ENCODE results near the gene CRABP2.
A peak's percentile ranks its signal among the peaks of the same experiment; 100 is the strongest.

CRABP2 gene

GRCh38 chr1:156656806-156657740, 48.3 kb downstream of the CRABP2 start:
- peak; percentile 54 to 56 for DNase-seq (ENCODE audit: low read depth in 2 of 2)

- DNase-seq (ENCODE audit: low read depth in 2 of 2): no peak
Observed at GRCh38 chr1:156655904-156656516, 49.4 kb downstream of the CRABP2 start.

DNA sequence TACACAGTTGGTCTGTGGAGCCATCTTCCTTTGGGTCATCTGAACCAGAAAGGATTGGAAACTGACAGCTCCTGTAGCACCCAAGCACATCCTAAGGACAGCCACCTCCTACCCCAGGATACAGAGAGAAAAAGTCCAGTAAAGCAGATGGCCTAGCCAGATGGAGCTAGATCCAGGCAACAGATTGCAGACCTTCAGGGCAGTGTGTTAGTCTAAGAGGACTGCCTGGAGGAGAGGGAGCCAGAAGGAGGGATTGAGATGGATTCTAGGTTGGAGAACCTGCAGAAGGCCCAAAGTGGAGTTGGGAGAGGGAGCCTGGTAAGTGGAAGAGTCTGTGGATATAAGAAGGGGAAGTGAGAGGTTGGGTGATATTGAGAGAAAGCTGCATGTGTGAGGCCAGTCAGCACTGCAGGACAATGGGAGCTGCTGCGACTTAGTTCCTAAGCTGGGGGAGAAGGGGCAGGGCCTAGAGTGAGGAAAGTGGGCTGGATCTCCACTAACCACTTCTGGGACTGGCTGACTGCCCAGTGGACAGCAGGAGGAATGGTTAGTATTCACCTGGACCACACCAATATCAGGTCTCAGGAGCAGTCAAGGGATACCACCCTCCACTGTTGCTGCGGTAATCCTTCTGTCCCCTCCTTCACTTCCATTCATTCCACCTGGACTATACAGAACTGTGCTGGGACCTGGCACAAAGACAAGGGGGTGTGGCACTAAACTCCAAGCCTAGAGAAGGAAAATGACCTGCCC, 50.1 kb downstream of the CRABP2 start:
- DNase-seq (ENCODE audit: low read depth in 2 of 2): no peak

- DNase-seq (ENCODE audit: low read depth in 2 of 2): no peak
Observed at GRCh38 chr1:156654700-156655099, 50.7 kb downstream of the CRABP2 start.

- no peak for DNase-seq (ENCODE audit: low read depth in 2 of 2)
Observed at GRCh38 chr1:156652992-156653355, 52.4 kb downstream of the CRABP2 start.

DNA sequence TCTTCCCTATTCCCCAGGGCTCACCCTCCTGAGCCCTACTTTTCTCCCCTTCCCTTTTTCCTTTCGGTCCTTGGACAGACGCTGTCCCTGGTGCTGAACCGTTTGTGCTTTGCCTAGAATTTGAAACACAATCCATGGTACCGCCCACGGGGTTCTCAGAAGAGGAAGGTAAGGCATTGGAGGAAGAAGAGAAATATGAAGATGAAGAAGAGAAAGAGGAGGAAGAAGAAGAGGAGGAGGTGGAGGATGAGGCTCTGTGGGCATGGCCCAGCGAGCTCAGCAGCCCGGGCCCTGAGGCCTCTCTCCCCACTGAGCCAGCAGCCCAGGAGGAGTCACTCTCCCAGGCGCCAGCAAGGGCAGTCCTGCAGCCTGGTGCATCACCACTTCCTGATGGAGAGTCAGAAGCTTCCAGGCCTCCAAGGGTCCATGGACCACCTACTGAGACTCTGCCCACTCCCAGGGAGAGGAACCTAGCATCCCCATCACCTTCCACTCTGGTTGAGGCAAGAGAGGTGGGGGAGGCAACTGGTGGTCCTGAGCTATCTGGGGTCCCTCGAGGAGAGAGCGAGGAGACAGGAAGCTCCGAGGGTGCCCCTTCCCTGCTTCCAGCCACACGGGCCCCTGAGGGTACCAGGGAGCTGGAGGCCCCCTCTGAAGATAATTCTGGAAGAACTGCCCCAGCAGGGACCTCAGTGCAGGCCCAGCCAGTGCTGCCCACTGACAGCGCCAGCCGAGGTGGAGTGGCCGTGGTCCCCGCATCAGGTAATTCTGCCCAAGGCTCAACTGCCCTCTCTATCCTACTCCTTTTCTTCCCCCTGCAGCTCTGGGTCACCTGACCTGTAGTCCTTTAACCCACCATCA, 53.0 kb downstream of the CRABP2 start:
- DNase-seq (ENCODE audit: low read depth in 2 of 2): no peak

Data from stimulated activated CD8-positive, alpha-beta memory T cell treated with anti-CD3 and anti-CD28 coated beads, Interleukin-15, amount 100 ng/mL, for 48 hours (primary cell).